ENCODE data around the gene TMCC3. TPM values are rescaled to one million over a fixed set of nuclear protein-coding genes. Genes with fewer than 3 reads are reported as not detected.

The TMCC3 gene
- total RNA-seq, 1 experiment from 2014 or later: 4.0 TPM

GRCh38 chr12:94648578-94648977 lies 1.8 kb downstream of the TMCC3 start:
- Mint-ChIP-seq H3K36me3 (ENCODE audit: insufficient read depth, unreplicated experiment) (peaks cover 20% of the 10 kb centered on the region), H3K27me3 (ENCODE audit: unreplicated experiment) (peaks cover 22% of the 10 kb centered on the region), H3K9me3 (ENCODE audit: low read depth, unreplicated experiment) (no peaks in the 10 kb centered on the region), H3K4me3 (ENCODE audit: low read depth, unreplicated experiment) (peak overlapping the region; percentile 78), H3K27ac (ENCODE audit: unreplicated experiment) (no peak overlapping the region), H3K4me1 (ENCODE audit: low read depth, unreplicated experiment) (peaks cover 15% of the 10 kb centered on the region)
- DNase-seq: no peak
- TF ChIP-seq CTCF (IDR thresholded peaks at IDR 0.05; ENCODE audit: unreplicated experiment): no peak
- BruUV-seq (replicated peaks): TSS peak; percentile 67
- intact Hi-C loops (cut with micrococcal nuclease; ENCODE audit: unreplicated experiment): no loop called here
- CTCF ChIA-PET: interaction anchor here (1.3 kb wide), 1 partner anchor 10 kb away, joined by 3 read pairs; no protein-coding TSS in a partner anchor

GRCh38 chr12:94644141-94644979 lies 6.0 kb downstream of the TMCC3 start:
- no TSS peak for BruUV-seq (replicated peaks)
- CTCF ChIA-PET: no interaction called here
- Mint-ChIP-seq H3K27ac (ENCODE audit: unreplicated experiment) (no peak overlapping the region), H3K27me3 (ENCODE audit: unreplicated experiment) (peaks cover 11% of the 10 kb centered on the region), H3K4me3 (ENCODE audit: low read depth, unreplicated experiment) (no peak overlapping the region), H3K9me3 (ENCODE audit: low read depth, unreplicated experiment) (no peaks in the 10 kb centered on the region), H3K36me3 (ENCODE audit: insufficient read depth, unreplicated experiment) (peaks cover 7% of the 10 kb centered on the region), H3K4me1 (ENCODE audit: low read depth, unreplicated experiment) (peaks cover 14% of the 10 kb centered on the region)
- intact Hi-C loops (cut with micrococcal nuclease; ENCODE audit: unreplicated experiment): no loop called here
- no peak for TF ChIP-seq CTCF (IDR thresholded peaks at IDR 0.05; ENCODE audit: unreplicated experiment)
- DNase-seq: no peak

GRCh38 chr12:94643606-94644005 lies 6.8 kb downstream of the TMCC3 start:
- intact Hi-C loops (cut with micrococcal nuclease; ENCODE audit: unreplicated experiment): no loop called here
- Mint-ChIP-seq H3K4me1 (ENCODE audit: low read depth, unreplicated experiment) (peaks cover 8% of the 10 kb centered on the region), H3K27me3 (ENCODE audit: unreplicated experiment) (peaks cover 3% of the 10 kb centered on the region), H3K36me3 (ENCODE audit: insufficient read depth, unreplicated experiment) (no peaks in the 10 kb centered on the region), H3K4me3 (ENCODE audit: low read depth, unreplicated experiment) (no peak overlapping the region), H3K27ac (ENCODE audit: unreplicated experiment) (no peak overlapping the region), H3K9me3 (ENCODE audit: low read depth, unreplicated experiment) (no peaks in the 10 kb centered on the region)
- no TSS peak for BruUV-seq (replicated peaks)
- no peak for DNase-seq
- CTCF ChIA-PET: no interaction called here
- no peak for TF ChIP-seq CTCF (IDR thresholded peaks at IDR 0.05; ENCODE audit: unreplicated experiment)

- H3K27me3 Mint-ChIP-seq (ENCODE audit: unreplicated experiment): no peaks in the 10 kb centered on the region
Observed at GRCh38 chr12:94641283-94641682, 9.1 kb downstream of the TMCC3 start.

More at GRCh38 chr12:94641283-94641682, 9.1 kb downstream of the TMCC3 start:
- H3K4me1 Mint-ChIP-seq (ENCODE audit: low read depth, unreplicated experiment): peaks cover 8% of the 10 kb centered on the region
- no peak overlapping the region for H3K27ac Mint-ChIP-seq (ENCODE audit: unreplicated experiment)
- intact Hi-C loops (cut with micrococcal nuclease; ENCODE audit: unreplicated experiment): no loop called here
- no peak for DNase-seq
- no TSS peak for BruUV-seq (replicated peaks)
- no peaks in the 10 kb centered on the region for H3K36me3 Mint-ChIP-seq (ENCODE audit: insufficient read depth, unreplicated experiment)
- H3K9me3 Mint-ChIP-seq (ENCODE audit: low read depth, unreplicated experiment): no peaks in the 10 kb centered on the region
- no peak overlapping the region for H3K4me3 Mint-ChIP-seq (ENCODE audit: low read depth, unreplicated experiment)
- CTCF ChIA-PET: no interaction called here
- TF ChIP-seq CTCF (IDR thresholded peaks at IDR 0.05; ENCODE audit: unreplicated experiment): no peak
